Activated CD8-positive, alpha-beta memory T cell treated with anti-CD3 and anti-CD28 coated beads, Interleukin-2, amount 50 U/mL, for 24 hours (primary cell): ENCODE measurements around the gene AKAP6.

Experiments used
- DNase-seq: peaks from one replicate; pipeline ENCODE4 v3.0.0-alpha.2; 2020; ENCODE audit errors: extremely low read depth

Gene AKAP6

GRCh38 chr14:32620724-32621123 lies 291.6 kb downstream of the AKAP6 start:
- DNase-seq: no peak

GRCh38 chr14:32621585-32621984 lies 292.5 kb downstream of the AKAP6 start:
- DNase-seq: no peak

GRCh38 chr14:32622742-32623141 lies 293.6 kb downstream of the AKAP6 start:
- DNase-seq: no peak

- DNase-seq: no peak
These were observed 294.4 kb downstream of the AKAP6 start for GRCh38 chr14:32623300-32624093.

GRCh38 chr14:32625211-32625610 lies 296.1 kb downstream of the AKAP6 start:
- DNase-seq: no peak

GRCh38 chr14:32627545-32628298 lies 298.6 kb downstream of the AKAP6 start:
- no peak for DNase-seq

GRCh38 chr14:32629236-32629635 lies 300.1 kb downstream of the AKAP6 start:
- DNase-seq: no peak

- DNase-seq: no peak
These were observed 301.6 kb downstream of the AKAP6 start for GRCh38 chr14:32630701-32631100.

GRCh38 chr14:32633224-32633859 lies 304.2 kb downstream of the AKAP6 start:
- no peak for DNase-seq

- no peak for DNase-seq
These were observed 304.8 kb downstream of the AKAP6 start for GRCh38 chr14:32633930-32634329.

GRCh38 chr14:32635061-32635719 lies 306.1 kb downstream of the AKAP6 start:
- DNase-seq: no peak

GRCh38 chr14:32637582-32637981 lies 308.5 kb downstream of the AKAP6 start:
- DNase-seq: no peak

- no peak for DNase-seq
These were observed 310.1 kb downstream of the AKAP6 start for GRCh38 chr14:32639208-32639607.

GRCh38 chr14:32645551-32645950 lies 316.5 kb downstream of the AKAP6 start:
- no peak for DNase-seq

- no peak for DNase-seq
These were observed 319.3 kb downstream of the AKAP6 start for GRCh38 chr14:32648434-32648833.

GRCh38 chr14:32650030-32650429 lies 320.9 kb downstream of the AKAP6 start:
- no peak for DNase-seq

- no peak for DNase-seq
These were observed 321.6 kb downstream of the AKAP6 start for GRCh38 chr14:32650665-32651064.

- DNase-seq: no peak
These were observed 325.0 kb downstream of the AKAP6 start for GRCh38 chr14:32654106-32654505.

GRCh38 chr14:32656601-32657000 lies 327.5 kb downstream of the AKAP6 start:
- DNase-seq: no peak

GRCh38 chr14:32657081-32657480 lies 328.0 kb downstream of the AKAP6 start:
- no peak for DNase-seq

- no peak for DNase-seq
These were observed 332.1 kb downstream of the AKAP6 start for GRCh38 chr14:32661216-32661615.

- DNase-seq: no peak
These were observed 333.1 kb downstream of the AKAP6 start for GRCh38 chr14:32662211-32662610.
